ENCODE data around the gene GALNTL6.
"Not testable (repeated sequence)": the region's sequence is repeated elsewhere in the genome, so short reads cannot be mapped to it uniquely, and the experiment has no call there.

Gene GALNTL6

GRCh38 chr4:172721659-172722058 lies 908.5 kb downstream of the GALNTL6 start:
- no peaks in the 10 kb centered on the region for H3K27me3 Mint-ChIP-seq
- H3K4me1 Mint-ChIP-seq: no peaks in the 10 kb centered on the region
- ATAC-seq (no peak), DNase-seq (no peak)
- H3K27ac Mint-ChIP-seq: no peak overlapping the region
- H3K4me3 Mint-ChIP-seq: no peak overlapping the region
- peaks cover 0 to 12% of the 10 kb centered on the region in 2 donors for H3K9me3 Mint-ChIP-seq

GRCh38 chr4:172725581-172725980 lies 912.4 kb downstream of the GALNTL6 start:
- Mint-ChIP-seq H3K27ac (no peak overlapping the region), H3K4me1 (no peaks in the 10 kb centered on the region), H3K27me3 (no peaks in the 10 kb centered on the region), H3K9me3 (peaks cover 3 to 17% of the 10 kb centered on the region in 2 donors), H3K4me3 (no peak overlapping the region)
- DNase-seq (no peak), ATAC-seq (no peak)

GRCh38 chr4:172726001-172726423 lies 912.8 kb downstream of the GALNTL6 start:
- no peaks in the 10 kb centered on the region for H3K4me1 Mint-ChIP-seq
- DNase-seq (no peak), ATAC-seq (no peak)
- H3K27me3 Mint-ChIP-seq: no peaks in the 10 kb centered on the region
- H3K4me3 Mint-ChIP-seq: no peak overlapping the region
- H3K9me3 Mint-ChIP-seq: peaks cover 8 to 17% of the 10 kb centered on the region in 2 donors
- H3K27ac Mint-ChIP-seq: no peak overlapping the region

- no peak for DNase-seq
- ATAC-seq: no peak
Observed at GRCh38 chr4:172727631-172728030, 914.4 kb downstream of the GALNTL6 start.

GRCh38 chr4:172733645-172734044 lies 920.4 kb downstream of the GALNTL6 start:
- H3K4me1 Mint-ChIP-seq, H3K27ac Mint-ChIP-seq, H3K27me3 Mint-ChIP-seq, ATAC-seq, H3K4me3 Mint-ChIP-seq, DNase-seq: not testable (repeated sequence)
- H3K9me3 Mint-ChIP-seq: peaks cover 33 to 71% of the 10 kb centered on the region in 2 donors

More at GRCh38 chr4:172727631-172728030, 914.4 kb downstream of the GALNTL6 start:
- no peaks in the 10 kb centered on the region for H3K4me1 Mint-ChIP-seq
- H3K4me3 Mint-ChIP-seq: no peak overlapping the region
- no peaks in the 10 kb centered on the region for H3K27me3 Mint-ChIP-seq
- no peak overlapping the region for H3K27ac Mint-ChIP-seq
- peaks cover 21 to 24% of the 10 kb centered on the region in 2 donors for H3K9me3 Mint-ChIP-seq

- DNase-seq: no peak
- no peaks in the 10 kb centered on the region for H3K27me3 Mint-ChIP-seq
- no peak overlapping the region for H3K4me3 Mint-ChIP-seq
- peaks cover 33 to 71% of the 10 kb centered on the region in 2 donors for H3K9me3 Mint-ChIP-seq
- H3K4me1 Mint-ChIP-seq: no peaks in the 10 kb centered on the region
- no peak overlapping the region for H3K27ac Mint-ChIP-seq
- ATAC-seq: no peak
Observed at GRCh38 chr4:172734555-172734954, 921.4 kb downstream of the GALNTL6 start.

GRCh38 chr4:172736046-172736445 lies 922.8 kb downstream of the GALNTL6 start:
- no peak for DNase-seq
- H3K4me3 Mint-ChIP-seq: no peak overlapping the region
- H3K9me3 Mint-ChIP-seq: peaks cover 38 to 63% of the 10 kb centered on the region in 2 donors
- no peak overlapping the region for H3K27ac Mint-ChIP-seq
- no peaks in the 10 kb centered on the region for H3K4me1 Mint-ChIP-seq
- no peaks in the 10 kb centered on the region for H3K27me3 Mint-ChIP-seq
- no peak for ATAC-seq

GRCh38 chr4:172740434-172740833 lies 927.2 kb downstream of the GALNTL6 start:
- peaks cover 22 to 25% of the 10 kb centered on the region in 2 donors for H3K9me3 Mint-ChIP-seq
- DNase-seq (no peak), ATAC-seq (peak; percentile 69)
- H3K4me3 Mint-ChIP-seq: no peak overlapping the region
- no peaks in the 10 kb centered on the region for H3K27me3 Mint-ChIP-seq
- H3K27ac Mint-ChIP-seq: no peak overlapping the region
- H3K4me1 Mint-ChIP-seq: no peaks in the 10 kb centered on the region

GRCh38 chr4:172750910-172751309 lies 937.7 kb downstream of the GALNTL6 start:
- Mint-ChIP-seq H3K4me1 (peaks cover 6% of the 10 kb centered on the region), H3K4me3 (no peak overlapping the region), H3K27me3 (no peaks in the 10 kb centered on the region), H3K27ac (peak overlapping the region in 1 of 2 donors; percentile 67), H3K9me3 (peaks cover 5 to 7% of the 10 kb centered on the region in 2 donors)
- peak; percentile 100 for ATAC-seq
- DNase-seq: no peak

GRCh38 chr4:172751550-172751949 lies 938.3 kb downstream of the GALNTL6 start:
- Mint-ChIP-seq H3K4me1 (peaks cover 6% of the 10 kb centered on the region), H3K4me3 (no peak overlapping the region), H3K27me3 (no peaks in the 10 kb centered on the region), H3K9me3 (peaks cover 5 to 7% of the 10 kb centered on the region in 2 donors), H3K27ac (peak overlapping the region in 1 of 2 donors; percentile 57)
- no peak for ATAC-seq
- DNase-seq: no peak

- DNase-seq: no peak
- no peak overlapping the region for H3K27ac Mint-ChIP-seq
- H3K4me3 Mint-ChIP-seq: no peak overlapping the region
- H3K27me3 Mint-ChIP-seq: no peaks in the 10 kb centered on the region
- H3K4me1 Mint-ChIP-seq: no peaks in the 10 kb centered on the region
- no peak for ATAC-seq
- H3K9me3 Mint-ChIP-seq: peaks cover 7 to 14% of the 10 kb centered on the region in 2 donors
Observed at GRCh38 chr4:172758586-172759340, 945.6 kb downstream of the GALNTL6 start.

- ATAC-seq: no peak
- H3K4me1 Mint-ChIP-seq: no peaks in the 10 kb centered on the region
Observed at GRCh38 chr4:172760512-172760911, 947.3 kb downstream of the GALNTL6 start.

GRCh38 chr4:172762895-172763294 lies 949.7 kb downstream of the GALNTL6 start:
- no peaks in the 10 kb centered on the region for H3K4me1 Mint-ChIP-seq
- no peak overlapping the region for H3K4me3 Mint-ChIP-seq
- no peak overlapping the region for H3K27ac Mint-ChIP-seq
- H3K27me3 Mint-ChIP-seq: no peaks in the 10 kb centered on the region
- H3K9me3 Mint-ChIP-seq: peaks cover 7 to 14% of the 10 kb centered on the region in 2 donors
- no peak for ATAC-seq
- DNase-seq: no peak

More at GRCh38 chr4:172760512-172760911, 947.3 kb downstream of the GALNTL6 start:
- DNase-seq: no peak
- H3K27me3 Mint-ChIP-seq: no peaks in the 10 kb centered on the region
- no peak overlapping the region for H3K4me3 Mint-ChIP-seq
- H3K27ac Mint-ChIP-seq: no peak overlapping the region
- peaks cover 7 to 14% of the 10 kb centered on the region in 2 donors for H3K9me3 Mint-ChIP-seq

GRCh38 chr4:172770787-172771186 lies 957.6 kb downstream of the GALNTL6 start:
- H3K9me3 Mint-ChIP-seq: no peaks in the 10 kb centered on the region
- DNase-seq: no peak
- no peak overlapping the region for H3K27ac Mint-ChIP-seq
- no peak for ATAC-seq
- no peaks in the 10 kb centered on the region for H3K27me3 Mint-ChIP-seq
- no peak overlapping the region for H3K4me3 Mint-ChIP-seq
- H3K4me1 Mint-ChIP-seq: no peaks in the 10 kb centered on the region

- Mint-ChIP-seq H3K27me3 (no peaks in the 10 kb centered on the region), H3K4me1 (no peaks in the 10 kb centered on the region), H3K9me3 (no peaks in the 10 kb centered on the region), H3K27ac (no peak overlapping the region), H3K4me3 (no peak overlapping the region)
- DNase-seq: no peak
- ATAC-seq: no peak
Observed at GRCh38 chr4:172772781-172773180, 959.6 kb downstream of the GALNTL6 start.

GRCh38 chr4:172776203-172776861 lies 963.1 kb downstream of the GALNTL6 start:
- H3K4me3 Mint-ChIP-seq: no peak overlapping the region
- ATAC-seq (no peak), DNase-seq (no peak)
- H3K27me3 Mint-ChIP-seq: no peaks in the 10 kb centered on the region
- H3K4me1 Mint-ChIP-seq: no peaks in the 10 kb centered on the region
- H3K9me3 Mint-ChIP-seq: no peaks in the 10 kb centered on the region
- no peak overlapping the region for H3K27ac Mint-ChIP-seq
